CD14-positive monocyte (primary cell): ENCODE data around the gene CPED1. TPM values are rescaled to one million over a fixed set of nuclear protein-coding genes. Genes with fewer than 3 reads are reported as not detected.
A peak's percentile ranks its signal among the peaks of the same experiment; 100 is the strongest.

Source experiments
- DNase-seq, 3 donors: peaks; one replicate each; pipeline ENCODE4 v3.0.0-alpha.2; 2011 to 2022
- H2AFZ ChIP-seq: 2 replicates; pipeline ENCODE4 v1.6.0; 2012; ENCODE audit warnings: mild to moderate bottlenecking, low read depth, low read length, inconsistent platforms; ENCODE audit not compliant: insufficient read depth, poor library complexity, severe bottlenecking
- H3K27ac ChIP-seq, 2 donors: 1 replicate in 1 of 2; 2 replicates in 1 of 2; pipeline ENCODE4 v1.5.1; 2012 to 2013; ENCODE audit warnings: low read length in 2 of 2, control low read depth in 1 of 2, inconsistent platforms in 1 of 2, low read depth in 1 of 2, mild to moderate bottlenecking in 1 of 2
- H3K27me3 ChIP-seq, 2 donors: one replicate each; pipeline versions ENCODE4 v1.6.0 to v1.6.1; 2011 to 2013; ENCODE audit warnings: low read length in 2 of 2; ENCODE audit not compliant: control insufficient read depth in 2 of 2, insufficient read depth in 2 of 2
- H3K36me3 ChIP-seq, 2 donors: replicated peaks in 1 of 2; 1 replicate in 1 of 2; 2 replicates in 1 of 2; pipeline versions ENCODE4 v1.5.1 to v1.6.1; 2012 to 2013; ENCODE audit warnings: low read length in 2 of 2, control low read depth in 1 of 2, inconsistent platforms in 1 of 2, mild to moderate bottlenecking in 1 of 2; ENCODE audit not compliant: insufficient read depth in 2 of 2, control insufficient read depth in 1 of 2
- H3K4me1 ChIP-seq, 2 donors: 1 replicate in 1 of 2; 2 replicates in 1 of 2; pipeline versions ENCODE4 v1.5.1 to v1.6.1; 2012 to 2013; ENCODE audit warnings: low read length in 2 of 2, control low read depth in 1 of 2, inconsistent platforms in 1 of 2, mild to moderate bottlenecking in 1 of 2, moderate library complexity in 1 of 2; ENCODE audit not compliant: insufficient read depth in 2 of 2, control insufficient read depth in 1 of 2
- H3K4me2 ChIP-seq: replicated peaks from 2 replicates; pipeline ENCODE3; 2012; ENCODE audit warnings: low read length, moderate library complexity, mild to moderate bottlenecking; ENCODE audit not compliant: poor library complexity, severe bottlenecking; ENCODE audit errors: extremely low read depth
- H3K4me3 ChIP-seq, 3 experiments: fragments of 200-600 bp in 1 of 3; sonication (generic) in 1 of 3; replicated peaks in 1 of 3; 1 replicate in 2 of 3; 2 replicates in 1 of 3; pipeline ENCODE4 v1.5.1; 2011 to 2013; ENCODE audit warnings: low read length in 3 of 3, mild to moderate bottlenecking in 3 of 3, control low read depth in 2 of 3, low read depth in 2 of 3, inconsistent platforms in 1 of 3, moderate library complexity in 1 of 3
- H3K79me2 ChIP-seq: 2 replicates; pipeline ENCODE4 v1.6.0; 2012; ENCODE audit warnings: mild to moderate bottlenecking, control low read depth, inconsistent platforms, low read length, moderate library complexity; ENCODE audit not compliant: insufficient read depth
- H3K9ac ChIP-seq: 2 replicates; pipeline ENCODE4 v1.6.0; 2017; ENCODE audit warnings: low read length, mild to moderate bottlenecking; ENCODE audit not compliant: insufficient read depth, poor library complexity, severe bottlenecking
- H3K9me3 ChIP-seq, 2 donors: replicated peaks in 1 of 2; 1 replicate in 1 of 2; 2 replicates in 1 of 2; pipeline versions ENCODE4 v1.5.1 to v1.6.1; 2012 to 2013; ENCODE audit warnings: low read length in 2 of 2, control low read depth in 1 of 2; ENCODE audit not compliant: control insufficient read depth in 1 of 2, insufficient read depth in 1 of 2
- H4K20me1 ChIP-seq: 2 replicates; pipeline ENCODE4 v1.6.0; 2012; ENCODE audit warnings: mild to moderate bottlenecking, low read length, control low read depth, moderate library complexity; ENCODE audit not compliant: insufficient read depth
- H3K27ac Mint-ChIP-seq, 7 donors: one replicate each; pipeline ENCODE4 v1.8.0; 2020; ENCODE audit warnings: mild to moderate bottlenecking in 7 of 7, mixed read lengths in 7 of 7, moderate library complexity in 6 of 7, inconsistent platforms in 2 of 7
- H3K27me3 Mint-ChIP-seq, 3 donors: one replicate each; pipeline ENCODE4 v1.8.0; 2021 to 2022; ENCODE audit warnings: low read depth in 3 of 3, mild to moderate bottlenecking in 3 of 3, mixed read lengths in 3 of 3, moderate library complexity in 3 of 3, inconsistent platforms in 1 of 3
- H3K36me3 Mint-ChIP-seq, 2 donors: one replicate each; pipeline ENCODE4 v1.8.0; 2020; ENCODE audit warnings: mixed read lengths in 2 of 2, inconsistent platforms in 1 of 2, mild to moderate bottlenecking in 1 of 2
- H3K4me1 Mint-ChIP-seq: one replicate; pipeline ENCODE4 v1.8.0; 2020; ENCODE audit warnings: mild to moderate bottlenecking, mixed read lengths
- H3K4me3 Mint-ChIP-seq, 2 donors: one replicate each; pipeline ENCODE4 v1.8.0; 2020; ENCODE audit warnings: mild to moderate bottlenecking in 2 of 2, mixed read lengths in 2 of 2, moderate library complexity in 1 of 2
- H3K9me3 Mint-ChIP-seq, 7 donors: one replicate each; pipeline ENCODE4 v1.8.0; 2020 to 2022; ENCODE audit warnings: mixed read lengths in 7 of 7, mild to moderate bottlenecking in 6 of 7, moderate library complexity in 6 of 7, inconsistent platforms in 2 of 7
- CTCF ChIP-seq: fragments of 200-600 bp; IDR thresholded peaks from one replicate; pipeline ENCODE4 v1.8.0; 2022; ENCODE audit warnings: antibody characterized with exemption, mild to moderate bottlenecking
- WGBS: methylation state at CpG from one replicate; pipeline ENCODE4 v1.1.5; 2013; ENCODE audit warnings: missing lambda C conversion rate; ENCODE audit not compliant: insufficient coverage; 5-methylcytosine and 5-hydroxymethylcytosine counted together
- intact Hi-C, 2 donors: fragments of 100-400 bp; cut with micrococcal nuclease; formaldehyde crosslinking; loops; one replicate each; pipeline versions ENCODE4 v1.15.0 to v1.15.1; 2023
- polyA plus RNA-seq, 3 donors: library from polyadenylated mRNA; depleted of rRNA in 1 of 3; unstranded in 2 of 3; stranded (reverse) in 1 of 3; fragments of 300-500 nt in 2 of 3; fragments of >200 nt in 1 of 3; fragmentation: Illumina TruSeq in 2 of 3; gene quantifications; 1 replicate in 2 of 3; 2 replicates in 1 of 3; pipeline ENCODE4 v1.2.3, GENCODE V29; 2012 to 2021

The CPED1 gene
- polyA plus RNA-seq, 3 donors: 9.8 to 30.0 (median 20.4) TPM

- H4K20me1 ChIP-seq: no peaks in the 10 kb centered on the region
- no peak for TF ChIP-seq CTCF
- no peaks in the 10 kb centered on the region for H3K9me3 ChIP-seq
- intact Hi-C loops: no loop called here
- H3K4me1 ChIP-seq: peaks cover 25 to 31% of the 10 kb centered on the region in 2 donors
- no peak overlapping the region for H3K9ac ChIP-seq
- no peak for DNase-seq
- WGBS: 100% methylated on average over 3 of the region's 4 CpGs
- H3K4me2 ChIP-seq: no peak overlapping the region
- H3K36me3 Mint-ChIP-seq: peaks cover 9 to 15% of the 10 kb centered on the region in 2 donors
- H3K27ac Mint-ChIP-seq: peak overlapping the region in 1 of 7 donors; percentile 41
- no peaks in the 10 kb centered on the region for H3K9me3 Mint-ChIP-seq
- H3K4me1 Mint-ChIP-seq: peaks cover 30% of the 10 kb centered on the region
- peaks cover 0 to 12% of the 10 kb centered on the region in 2 donors for H3K36me3 ChIP-seq
- no peaks in the 10 kb centered on the region for H3K27me3 ChIP-seq
- no peak overlapping the region for H3K27ac ChIP-seq
- no peaks in the 10 kb centered on the region for H3K79me2 ChIP-seq
- no peak overlapping the region for H2AFZ ChIP-seq
- no peak overlapping the region for H3K4me3 ChIP-seq
- H3K4me3 Mint-ChIP-seq: no peak overlapping the region
- peaks cover 0 to 5% (median 2%) of the 10 kb centered on the region in 3 donors for H3K27me3 Mint-ChIP-seq
Measured at GRCh38 chr7:121015560-121015959, 27.0 kb downstream of the CPED1 start.

DNA sequence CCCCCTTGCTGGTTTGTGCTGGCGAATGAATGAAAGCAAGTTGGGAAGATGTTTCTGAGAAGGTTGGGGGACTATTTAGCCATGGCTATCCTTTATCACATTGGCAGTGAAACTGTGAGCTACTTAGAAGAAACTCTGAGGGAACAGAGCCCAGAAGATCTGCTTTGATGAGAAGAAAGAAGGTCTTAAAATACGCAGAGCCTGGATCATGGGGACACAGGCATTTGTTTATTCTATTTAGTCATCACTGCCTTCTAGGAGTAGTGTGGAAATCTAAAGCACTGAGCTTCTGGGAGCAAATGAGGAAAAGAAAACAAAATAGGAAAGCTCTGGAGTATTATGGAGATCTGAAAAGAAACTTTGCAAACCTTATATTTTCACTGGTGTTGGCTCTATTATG, 28.5 kb downstream of the CPED1 start:
- H3K27me3 ChIP-seq: no peaks in the 10 kb centered on the region
- TF ChIP-seq CTCF: no peak
- DNase-seq: no peak
- peaks cover 0 to 5% (median 2%) of the 10 kb centered on the region in 3 donors for H3K27me3 Mint-ChIP-seq
- H3K4me2 ChIP-seq: no peak overlapping the region
- no CpG with 5 or more reads among the region's 2 CpGs for WGBS
- no peaks in the 10 kb centered on the region for H3K9me3 ChIP-seq
- no peak overlapping the region for H3K4me3 ChIP-seq
- H3K27ac Mint-ChIP-seq: no peak overlapping the region
- H3K4me1 ChIP-seq: peaks cover 27 to 44% of the 10 kb centered on the region in 2 donors
- peaks cover 9 to 15% of the 10 kb centered on the region in 2 donors for H3K36me3 Mint-ChIP-seq
- no peak overlapping the region for H2AFZ ChIP-seq
- H3K4me3 Mint-ChIP-seq: no peak overlapping the region
- no peaks in the 10 kb centered on the region for H3K9me3 Mint-ChIP-seq
- H3K27ac ChIP-seq: no peak overlapping the region
- peaks cover 2% of the 10 kb centered on the region for H3K79me2 ChIP-seq
- H3K4me1 Mint-ChIP-seq: peaks cover 42% of the 10 kb centered on the region
- H3K9ac ChIP-seq: no peak overlapping the region
- no peaks in the 10 kb centered on the region for H4K20me1 ChIP-seq
- intact Hi-C loops: no loop called here
- peaks cover 0 to 12% of the 10 kb centered on the region in 2 donors for H3K36me3 ChIP-seq
